Activated CD4-positive, alpha-beta T cell treated with anti-CD3 and anti-CD28 coated beads, Interleukin-2, amount 50 U/mL, for 24 hours (primary cell): ENCODE results near the gene ABI1.

Experiments used
- DNase-seq, 2 donors: peaks; one replicate each; pipeline ENCODE4 v3.0.0-alpha.2; 2020; ENCODE audit warnings: low read depth in 1 of 2, low spot score in 1 of 2

ABI1 gene

GRCh38 chr10:26776258-26776657 lies 84.5 kb downstream of the ABI1 start:
- DNase-seq: no peak

GRCh38 chr10:26773633-26774032 lies 87.1 kb downstream of the ABI1 start:
- no peak for DNase-seq

- DNase-seq: no peak
Measured at GRCh38 chr10:26770069-26770468, 90.7 kb downstream of the ABI1 start.

GRCh38 chr10:26765549-26765948 lies 95.2 kb downstream of the ABI1 start:
- DNase-seq: no peak

GRCh38 chr10:26759008-26759407 lies 101.8 kb downstream of the ABI1 start:
- DNase-seq: no peak

GRCh38 chr10:26755443-26755903 lies 105.3 kb downstream of the ABI1 start:
- DNase-seq: no peak

GRCh38 chr10:26746061-26746460 lies 114.7 kb downstream of the ABI1 start:
- DNase-seq: no peak

GRCh38 chr10:26743841-26744240 lies 116.9 kb downstream of the ABI1 start:
- no peak for DNase-seq

- DNase-seq: no peak
Measured at GRCh38 chr10:26743091-26743490, 117.7 kb downstream of the ABI1 start.

GRCh38 chr10:26741368-26741767 lies 119.4 kb downstream of the ABI1 start:
- DNase-seq: no peak

- DNase-seq: no peak
Measured at GRCh38 chr10:26739071-26739631, 121.6 kb downstream of the ABI1 start.

- DNase-seq: no peak
Measured at GRCh38 chr10:26738301-26738911, 122.4 kb downstream of the ABI1 start.

GRCh38 chr10:26737730-26738129 lies 123.0 kb downstream of the ABI1 start:
- peak in 1 of 2 donors; percentile 14 for DNase-seq

- no peak for DNase-seq
Measured at GRCh38 chr10:26735435-26735834, 125.3 kb downstream of the ABI1 start.

GRCh38 chr10:26733750-26734568 lies 126.8 kb downstream of the ABI1 start:
- no peak for DNase-seq

- no peak for DNase-seq
Measured at GRCh38 chr10:26730552-26730951, 130.2 kb downstream of the ABI1 start.

GRCh38 chr10:26729395-26729794 lies 131.4 kb downstream of the ABI1 start:
- no peak for DNase-seq

GRCh38 chr10:26728957-26729356 lies 131.8 kb downstream of the ABI1 start:
- no peak for DNase-seq

- DNase-seq: no peak
Measured at GRCh38 chr10:26727005-26727404, 133.8 kb downstream of the ABI1 start.

GRCh38 chr10:26725837-26726727 lies 134.7 kb downstream of the ABI1 start:
- DNase-seq: no peak

- DNase-seq: no peak
Measured at GRCh38 chr10:26723016-26723415, 137.7 kb downstream of the ABI1 start.
